ENCODE results near the gene SBNO1.

DNA sequence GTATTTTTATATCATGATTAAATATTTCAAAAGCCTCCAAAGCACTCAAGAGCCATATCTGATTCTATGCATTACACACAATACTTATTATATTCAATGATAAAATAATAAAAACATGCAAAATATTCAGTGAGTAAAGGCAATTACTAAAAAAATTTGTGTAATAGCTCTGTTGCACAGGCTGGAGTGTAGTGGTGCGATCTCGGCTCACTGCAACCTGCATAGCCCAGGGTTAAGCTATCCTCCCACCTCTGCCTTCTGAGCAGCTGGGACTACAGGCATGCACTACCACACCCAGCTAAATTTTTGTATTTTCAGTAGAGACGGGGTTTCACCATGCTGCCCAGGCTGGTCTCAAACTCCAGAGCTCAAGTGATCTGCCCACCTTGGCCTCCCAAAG is 45.4 kb downstream of the SBNO1 start:
- TF ChIP-seq YY1 (IDR thresholded peaks at IDR 0.05; ENCODE audit: insufficient read depth, insufficient read length) = no peak
- no peak for TF ChIP-seq ZNF274 (IDR thresholded peaks at IDR 0.05; ENCODE audit: low read depth, low read length)
